HG03196 (cell line): Measurements from ENCODE around the gene CTXN3.

Source experiments
- ATAC-seq: cut with Tn5 transposase; IDR thresholded peaks from one replicate; pipeline ENCODE4 v1.9.1; 2021; ENCODE audit not compliant: unreplicated experiment

The CTXN3 gene

GRCh38 chr5:127649018-127649439, at the start of gene CTXN3:
Gene CTXN3, plus strand, starts transcription at chr5:127649082. Its CDS starts 8,440 bp downstream, at chr5:127657522.
- ATAC-seq: no peak

- no peak for ATAC-seq
Measured at GRCh38 chr5:127599320-127599719, 49.6 kb upstream of the CTXN3 start.

DNA sequence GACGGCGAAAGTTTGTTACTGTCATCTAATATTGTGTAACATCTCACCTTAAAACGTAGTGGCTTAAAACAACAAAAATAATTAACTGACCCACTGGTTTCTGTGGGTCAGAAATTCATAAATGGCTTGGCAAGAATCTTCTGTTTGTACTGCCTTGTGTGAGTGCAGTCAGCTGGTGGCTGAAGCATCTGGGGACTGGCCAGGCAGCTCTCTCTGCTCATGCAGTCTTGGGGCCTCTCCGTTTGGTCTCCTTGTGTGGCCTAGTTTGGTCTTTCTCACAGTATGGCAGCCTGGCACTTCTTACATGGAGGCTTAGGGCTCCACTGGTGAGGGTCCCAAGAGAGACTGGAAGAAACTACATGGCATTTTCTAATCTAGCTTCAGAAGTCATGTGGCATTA, 49.0 kb upstream of the CTXN3 start:
- ATAC-seq: no peak

DNA sequence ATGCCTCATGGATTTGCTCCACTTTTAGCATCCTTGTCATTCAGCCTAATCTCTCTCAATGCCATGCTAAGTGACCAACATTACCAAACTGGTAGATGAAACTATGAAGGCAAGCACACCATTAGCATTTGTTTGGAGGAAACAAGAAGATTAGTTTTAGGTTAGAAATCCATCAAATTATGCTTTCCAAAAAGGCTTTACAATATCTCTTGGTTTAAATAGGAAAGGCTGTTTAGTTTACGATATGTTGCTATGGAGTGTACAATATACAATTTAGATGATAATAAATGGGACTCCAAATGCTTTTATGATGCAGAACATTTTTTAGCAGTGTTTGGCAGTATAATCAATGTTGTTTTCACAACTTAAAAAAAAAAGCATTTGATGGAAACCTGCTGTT, 47.8 kb upstream of the CTXN3 start:
- no peak for ATAC-seq

DNA sequence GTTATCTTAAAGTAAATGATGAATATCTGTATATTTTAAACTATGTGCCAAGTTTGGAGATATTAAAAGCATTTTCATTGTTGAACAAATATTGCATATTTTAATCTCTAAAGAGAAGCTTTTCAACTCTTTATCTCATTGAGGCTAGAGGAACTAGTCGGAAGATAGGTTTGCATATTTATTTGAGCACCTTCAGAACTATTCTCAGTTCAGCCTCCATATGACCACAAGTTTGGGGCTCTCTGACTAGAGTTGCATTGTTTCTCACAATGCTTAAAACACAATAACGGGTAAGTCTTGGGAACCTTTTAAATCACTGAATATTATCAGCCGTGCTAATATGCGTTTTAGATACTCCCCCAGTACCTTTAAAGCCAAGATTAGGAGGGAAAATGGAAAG, 47.3 kb upstream of the CTXN3 start:
- ATAC-seq: no peak

GRCh38 chr5:127602481-127602880, 46.4 kb upstream of the CTXN3 start:
- ATAC-seq: no peak

GRCh38 chr5:127602896-127603844, 45.7 kb upstream of the CTXN3 start:
- ATAC-seq: no peak

DNA sequence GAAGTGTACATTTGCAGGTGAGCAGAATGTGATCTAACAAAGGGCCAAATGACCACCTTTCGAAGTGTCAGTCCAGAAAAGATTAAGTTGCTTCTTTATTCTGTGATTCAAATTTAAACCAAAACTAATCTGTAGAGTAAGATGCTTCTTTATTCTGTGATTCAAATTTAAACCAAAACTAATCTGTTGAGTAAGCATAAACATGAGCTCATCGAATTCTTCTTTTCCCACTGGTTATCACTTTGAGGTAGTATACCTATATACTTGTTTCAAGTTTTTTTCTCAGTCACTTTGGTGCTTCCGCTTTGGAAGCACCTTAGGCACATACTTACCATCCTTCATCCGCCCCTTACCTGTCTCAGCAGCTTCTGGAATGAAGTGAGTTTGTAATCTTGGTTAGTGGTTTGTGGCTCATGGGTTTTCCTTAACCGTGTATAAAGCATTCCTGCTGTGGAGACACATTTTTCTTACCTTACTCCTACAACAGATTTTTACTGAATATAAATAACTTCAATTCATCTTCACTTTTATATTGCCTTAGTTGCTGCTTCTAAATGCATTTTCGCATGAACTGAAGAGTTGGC, 40.7 kb upstream of the CTXN3 start:
- no peak for ATAC-seq

DNA sequence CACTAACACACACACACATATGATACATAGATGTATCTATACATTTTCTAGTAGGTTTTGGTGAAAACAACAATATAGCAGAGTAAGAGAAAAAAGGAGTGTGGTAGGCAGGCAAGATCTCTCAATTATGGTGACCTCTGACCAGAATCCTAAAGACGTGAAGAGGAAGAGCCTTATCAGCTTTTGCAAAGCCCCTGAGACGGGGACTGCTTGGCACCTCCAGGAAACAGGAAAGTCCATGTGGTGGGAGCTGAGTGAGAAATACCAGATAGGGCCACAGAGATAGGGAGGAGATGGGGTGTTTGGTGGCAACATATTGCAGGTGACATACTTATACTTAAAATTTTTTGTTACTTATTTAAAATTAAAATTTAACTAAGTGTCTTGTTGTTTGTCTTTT, 39.9 kb upstream of the CTXN3 start:
- ATAC-seq: no peak

DNA sequence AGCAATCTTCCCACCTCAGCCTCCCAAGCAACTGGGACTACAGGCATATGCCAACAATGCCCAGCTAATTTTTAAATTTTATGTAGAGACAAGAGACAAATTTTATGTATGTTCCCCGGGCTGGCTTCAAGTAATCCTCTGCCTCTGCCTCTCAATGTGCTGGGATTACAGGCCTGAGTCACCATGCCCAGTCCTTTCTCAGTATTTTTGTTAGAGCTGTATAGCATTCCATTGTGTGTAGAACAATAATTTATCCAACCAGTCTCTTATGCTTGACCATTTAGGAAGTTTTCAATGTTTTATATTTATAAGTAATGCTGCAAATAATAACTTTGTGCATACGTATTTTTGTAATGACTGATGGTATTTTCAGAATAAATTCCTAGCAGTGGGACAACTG, 38.9 kb upstream of the CTXN3 start:
- no peak for ATAC-seq

DNA sequence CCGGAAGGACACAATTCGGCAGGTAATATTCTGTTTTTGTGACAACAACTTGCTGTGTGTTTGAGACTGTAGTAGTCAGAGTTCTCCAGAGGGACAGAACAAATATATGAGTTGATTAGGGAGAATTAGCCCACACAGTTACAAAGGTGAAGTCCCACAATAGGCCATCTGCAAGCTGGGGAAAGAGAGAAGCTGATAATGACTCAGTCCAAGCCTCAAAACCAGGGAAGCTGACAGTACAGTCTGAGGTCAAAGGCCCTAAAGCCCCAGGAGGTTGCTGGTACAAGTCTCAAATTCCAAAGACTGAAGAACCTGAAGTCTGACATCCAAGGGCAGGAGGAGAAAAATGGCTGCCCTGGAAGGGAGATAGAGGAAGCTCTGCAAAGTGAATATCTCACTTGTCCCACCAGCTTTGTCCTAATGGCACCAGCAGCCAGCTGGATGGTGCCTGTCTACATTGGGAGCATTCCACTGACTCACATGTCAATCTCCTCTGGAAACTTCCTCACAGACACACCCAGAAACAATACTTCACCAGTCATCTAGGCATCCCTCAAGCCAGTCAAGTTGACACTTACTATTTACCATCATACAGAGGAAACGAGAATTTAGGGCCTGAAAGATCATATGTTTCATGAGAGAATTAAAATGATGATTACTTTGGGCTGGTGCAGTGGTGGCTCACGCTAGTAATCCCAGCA, 36.3 kb upstream of the CTXN3 start:
- ATAC-seq: no peak

GRCh38 chr5:127615916-127616315, 33.0 kb upstream of the CTXN3 start:
- no peak for ATAC-seq

DNA sequence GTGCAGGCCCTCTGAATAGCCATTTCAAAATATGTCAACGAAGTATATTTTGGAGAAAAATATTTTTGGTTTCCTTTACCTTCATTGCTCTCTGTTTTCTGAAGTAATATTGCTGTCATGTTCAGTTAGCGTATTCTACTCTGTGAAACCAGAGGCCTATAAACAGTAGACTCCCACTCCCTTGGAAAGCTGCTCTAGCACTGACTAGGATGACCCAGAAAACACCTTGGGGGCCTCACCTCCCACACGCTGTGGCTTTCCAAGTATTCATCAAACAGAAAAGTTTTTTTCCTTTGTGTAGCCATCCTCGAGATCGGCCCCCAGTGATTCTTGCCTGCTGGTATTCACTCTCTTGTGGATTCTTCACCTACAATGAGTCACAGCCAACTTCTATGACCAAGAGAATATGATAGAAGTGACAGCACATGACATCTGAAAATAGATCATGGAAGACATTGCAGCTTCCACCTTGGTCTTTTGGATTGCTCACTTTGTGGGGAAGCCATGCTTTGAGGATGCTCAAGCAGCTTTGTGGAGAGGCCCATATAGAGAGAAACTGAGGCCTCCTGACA, 28.9 kb upstream of the CTXN3 start:
- no peak for ATAC-seq

GRCh38 chr5:127621601-127622325, 27.1 kb upstream of the CTXN3 start:
- ATAC-seq: no peak

- ATAC-seq: no peak
Measured at GRCh38 chr5:127634007-127634406, 14.9 kb upstream of the CTXN3 start.

- no peak for ATAC-seq
Measured at GRCh38 chr5:127639828-127640227, 9.1 kb upstream of the CTXN3 start.

DNA sequence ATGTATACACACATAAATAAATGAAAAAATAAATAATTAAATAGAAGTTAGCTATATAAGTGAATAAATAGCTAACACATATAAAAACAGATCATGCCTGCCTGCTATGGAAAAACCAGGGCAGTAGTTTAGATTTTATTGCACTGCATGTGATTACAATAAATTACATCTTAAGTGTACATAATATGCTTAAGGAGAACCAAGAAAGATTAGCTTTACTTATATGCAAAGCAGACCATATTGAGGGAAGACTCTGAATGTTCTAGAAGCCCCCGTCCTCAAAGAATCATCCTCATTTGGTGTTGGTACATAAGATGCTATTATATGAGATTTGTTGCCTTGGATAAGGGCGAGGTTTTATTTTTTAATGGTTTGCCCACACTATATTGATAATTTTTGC, 5.9 kb upstream of the CTXN3 start:
- no peak for ATAC-seq

- ATAC-seq: no peak
Measured at GRCh38 chr5:127643607-127644006, 5.3 kb upstream of the CTXN3 start.

GRCh38 chr5:127645300-127645726, 3.6 kb upstream of the CTXN3 start:
- no peak for ATAC-seq

GRCh38 chr5:127647361-127647958, 1.4 kb upstream of the CTXN3 start:
- no peak for ATAC-seq
